GM18498 (cell line): Measurements from ENCODE around the gene LMBRD1.

Source experiments
- ATAC-seq: cut with Tn5 transposase; IDR thresholded peaks from one replicate; pipeline ENCODE4 v1.9.1; 2021; ENCODE audit warnings: mild to moderate bottlenecking, moderate library complexity; ENCODE audit not compliant: unreplicated experiment

The LMBRD1 gene

DNA sequence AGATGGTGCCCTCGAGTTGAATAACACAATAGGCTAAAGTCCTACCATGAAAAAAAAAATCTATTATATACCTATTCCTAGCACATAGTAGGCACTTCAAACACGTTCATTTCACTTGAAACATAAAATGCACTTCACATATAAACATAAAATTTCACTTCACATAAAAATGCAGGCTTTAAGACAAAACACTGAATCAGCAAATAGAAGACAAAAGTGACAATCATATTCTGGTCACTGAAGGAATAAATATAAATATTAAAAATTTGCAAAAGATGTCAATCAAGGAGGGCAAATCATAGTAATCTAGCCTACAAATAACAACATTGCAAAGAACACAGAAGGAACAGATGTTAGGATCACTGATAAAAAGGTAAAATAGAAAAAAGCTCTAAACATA lies 153.1 kb downstream of the LMBRD1 start:
- no peak for ATAC-seq

DNA sequence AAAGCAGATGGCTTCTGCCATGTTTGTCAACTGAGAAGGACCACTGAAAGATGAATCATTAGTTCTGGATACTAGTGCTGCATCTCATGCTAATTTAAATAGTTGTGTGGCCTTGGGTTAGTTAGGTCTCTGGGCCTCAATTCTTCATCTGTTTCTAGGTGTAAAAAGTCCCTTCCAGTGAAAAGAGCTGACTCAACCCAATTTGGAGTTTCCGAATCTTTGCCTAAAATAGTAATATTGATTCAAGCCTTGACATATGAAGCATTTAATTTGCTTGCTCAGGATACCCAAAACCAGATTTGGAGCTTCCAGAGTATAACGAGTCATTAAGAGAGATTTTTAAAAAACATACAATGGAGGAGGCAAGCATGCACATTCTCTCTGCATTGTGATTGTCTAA lies 163.9 kb downstream of the LMBRD1 start:
- no peak for ATAC-seq

DNA sequence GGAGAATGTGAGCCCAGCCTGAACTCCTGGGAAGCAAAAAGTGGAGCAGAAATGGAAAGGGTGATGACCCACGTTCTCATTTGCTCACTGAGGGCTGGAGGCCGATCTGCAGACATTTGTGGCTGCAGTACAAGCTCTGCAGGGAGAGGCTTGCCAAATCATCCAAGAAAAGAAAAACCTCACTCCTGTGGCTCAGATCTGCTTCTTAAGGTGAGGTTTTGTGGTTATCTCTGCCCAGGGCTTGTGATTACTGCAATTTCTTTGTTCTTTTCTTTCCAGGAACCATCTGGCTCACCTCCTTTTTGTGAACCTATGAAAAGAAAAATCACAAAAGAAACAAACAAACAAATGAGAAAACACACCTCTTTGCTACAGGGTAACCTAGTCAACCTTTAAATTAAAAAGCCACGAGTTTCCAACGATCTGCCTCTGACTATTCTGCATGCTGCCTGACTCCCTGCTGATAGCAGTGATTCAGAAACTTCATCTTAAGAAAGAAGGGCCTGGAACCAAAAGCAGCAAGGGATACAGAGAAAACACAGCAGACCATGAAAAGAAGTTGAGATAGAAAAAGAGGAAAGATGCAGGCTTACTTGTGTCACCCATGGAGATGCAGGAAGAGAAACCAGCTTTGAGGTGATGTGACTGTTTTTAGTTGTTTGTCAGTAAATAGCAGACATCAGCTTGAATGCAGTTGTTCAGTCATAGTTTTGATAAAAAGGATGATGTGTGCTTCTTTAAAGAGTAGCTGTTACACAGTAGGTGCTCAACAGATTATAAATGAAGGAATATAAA lies 165.1 kb downstream of the LMBRD1 start:
- no peak for ATAC-seq

DNA sequence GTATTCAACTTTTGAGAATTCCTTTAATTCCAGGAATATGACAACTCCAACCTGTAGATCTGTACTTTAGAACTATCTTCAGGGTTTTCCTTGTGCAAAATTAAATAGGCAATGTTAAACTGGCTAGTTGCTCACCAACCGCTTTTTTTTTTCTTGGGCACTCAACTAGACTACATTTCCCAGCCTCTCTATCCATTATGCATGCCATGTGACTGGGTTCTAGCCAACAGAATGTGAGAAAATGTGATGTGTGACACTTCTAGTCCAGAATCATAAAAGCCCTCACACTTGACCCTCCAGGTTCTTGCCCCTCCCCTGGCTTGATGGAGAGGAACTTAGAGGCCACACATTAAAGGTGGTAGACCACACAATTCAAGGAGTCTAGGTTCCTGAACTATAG lies 166.0 kb downstream of the LMBRD1 start:
- ATAC-seq: no peak

DNA sequence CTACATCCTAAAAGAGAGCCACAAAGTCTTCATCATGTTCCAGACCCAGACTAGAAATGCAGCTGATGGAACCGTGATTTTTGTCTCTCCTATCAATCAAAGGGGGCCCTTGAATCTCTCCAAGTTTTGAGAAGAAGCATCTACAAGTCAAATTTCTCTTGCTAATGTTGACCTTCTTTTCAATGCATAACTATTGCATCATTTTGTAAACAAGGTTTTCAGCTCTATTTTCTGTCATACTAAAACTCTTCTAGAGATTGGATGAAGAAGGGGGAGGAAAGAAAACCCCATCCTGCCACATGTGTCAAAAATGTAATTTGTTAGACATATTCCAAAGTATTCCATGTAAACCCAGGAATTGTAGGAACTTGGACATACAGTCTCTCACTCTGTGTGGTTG lies 169.2 kb downstream of the LMBRD1 start:
- no peak for ATAC-seq

DNA sequence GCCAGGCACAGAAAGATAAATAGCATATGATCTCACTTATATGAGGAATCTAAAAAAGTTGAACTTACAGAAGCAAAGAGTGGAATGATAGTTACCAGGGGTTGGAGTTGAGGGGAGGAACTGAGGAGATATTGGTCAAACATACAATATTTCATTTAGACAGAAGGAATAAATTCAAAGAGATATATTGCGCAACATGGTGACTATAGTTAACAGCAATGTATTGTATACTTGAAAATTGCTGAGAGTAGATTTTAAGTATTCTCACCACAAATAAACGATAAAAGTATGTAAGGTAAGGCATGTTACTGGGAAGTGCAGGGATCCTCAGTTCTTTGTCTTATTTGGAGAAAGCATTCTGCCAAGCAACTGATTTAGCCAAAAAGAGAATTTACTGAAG lies 171.9 kb downstream of the LMBRD1 start:
- no peak for ATAC-seq
